Astrocyte (in vitro differentiated cells and primary cell): ENCODE data around the gene CELF3.

ENCODE experiments used
- CTCF ChIP-seq: IDR thresholded peaks from 2 replicates; pipeline ENCODE4 v1.5.1; 2011; ENCODE audit warnings: low read depth, mild to moderate bottlenecking, inconsistent platforms, low read length, moderate library complexity; ENCODE audit not compliant: insufficient read depth
- EZH2 ChIP-seq: IDR thresholded peaks from 2 replicates; pipeline ENCODE4 v1.6.1; 2012; ENCODE audit warnings: mild to moderate bottlenecking, low read length, inconsistent platforms; ENCODE audit not compliant: insufficient read depth

- TF ChIP-seq CTCF (no peak), EZH2 (no peak)
Measured at GRCh38 chr1:151705753-151706463, 10.7 kb downstream of the CELF3 start.
